NCI-H2196 (cell line): ENCODE results near the gene RBX1.
"Not testable (repeated sequence)": the region's sequence is repeated elsewhere in the genome, so short reads cannot be mapped to it uniquely, and the experiment has no call there.

ENCODE experiments used
- DNase-seq: peaks from one replicate; lab custom pipeline; 2025; ENCODE audit not compliant: unreplicated experiment; lab: John Stamatoyannopoulos, UW

Gene RBX1

GRCh38 chr22:40967111-40967760 lies 16.1 kb downstream of the RBX1 start:
- DNase-seq = no peak

- no peak for DNase-seq
These were observed 21.4 kb downstream of the RBX1 start for GRCh38 chr22:40972587-40972986.

GRCh38 chr22:40973144-40973543 lies 22.0 kb downstream of the RBX1 start:
- DNase-seq = no peak

- no peak for DNase-seq
These were observed 24.2 kb downstream of the RBX1 start for GRCh38 chr22:40975366-40975765.

- no peak for DNase-seq
These were observed 25.9 kb downstream of the RBX1 start for GRCh38 chr22:40976866-40977700.

- no peak for DNase-seq
These were observed 28.0 kb downstream of the RBX1 start for GRCh38 chr22:40979198-40979597.

GRCh38 chr22:40979871-40980270 lies 28.7 kb downstream of the RBX1 start:
- DNase-seq = no peak

- DNase-seq = no peak
These were observed 31.6 kb downstream of the RBX1 start for GRCh38 chr22:40982482-40983385.

GRCh38 chr22:40991298-40991697 lies 40.1 kb downstream of the RBX1 start:
- DNase-seq = no peak

- no peak for DNase-seq
These were observed 44.6 kb downstream of the RBX1 start for GRCh38 chr22:40995821-40996220.

GRCh38 chr22:40997520-40997919 lies 46.3 kb downstream of the RBX1 start:
- no peak for DNase-seq

- no peak for DNase-seq
These were observed 48.9 kb downstream of the RBX1 start for GRCh38 chr22:41000040-41000565.

GRCh38 chr22:41000941-41001721 lies 50.0 kb downstream of the RBX1 start:
- no peak for DNase-seq

- no peak for DNase-seq
These were observed 50.5 kb downstream of the RBX1 start for GRCh38 chr22:41001722-41002122.

GRCh38 chr22:41002386-41002785 lies 51.2 kb downstream of the RBX1 start:
- DNase-seq = not testable (repeated sequence)

GRCh38 chr22:41003066-41003465 lies 51.9 kb downstream of the RBX1 start:
- no peak for DNase-seq

GRCh38 chr22:41003976-41004375 lies 52.8 kb downstream of the RBX1 start:
- DNase-seq = no peak

GRCh38 chr22:41009222-41009948 lies 58.2 kb downstream of the RBX1 start:
- peak; percentile 51 for DNase-seq

- DNase-seq = no peak
These were observed 63.8 kb downstream of the RBX1 start for GRCh38 chr22:41015003-41015402.
